ENCODE measurements around the gene GPSM1.

GPSM1 gene

DNA sequence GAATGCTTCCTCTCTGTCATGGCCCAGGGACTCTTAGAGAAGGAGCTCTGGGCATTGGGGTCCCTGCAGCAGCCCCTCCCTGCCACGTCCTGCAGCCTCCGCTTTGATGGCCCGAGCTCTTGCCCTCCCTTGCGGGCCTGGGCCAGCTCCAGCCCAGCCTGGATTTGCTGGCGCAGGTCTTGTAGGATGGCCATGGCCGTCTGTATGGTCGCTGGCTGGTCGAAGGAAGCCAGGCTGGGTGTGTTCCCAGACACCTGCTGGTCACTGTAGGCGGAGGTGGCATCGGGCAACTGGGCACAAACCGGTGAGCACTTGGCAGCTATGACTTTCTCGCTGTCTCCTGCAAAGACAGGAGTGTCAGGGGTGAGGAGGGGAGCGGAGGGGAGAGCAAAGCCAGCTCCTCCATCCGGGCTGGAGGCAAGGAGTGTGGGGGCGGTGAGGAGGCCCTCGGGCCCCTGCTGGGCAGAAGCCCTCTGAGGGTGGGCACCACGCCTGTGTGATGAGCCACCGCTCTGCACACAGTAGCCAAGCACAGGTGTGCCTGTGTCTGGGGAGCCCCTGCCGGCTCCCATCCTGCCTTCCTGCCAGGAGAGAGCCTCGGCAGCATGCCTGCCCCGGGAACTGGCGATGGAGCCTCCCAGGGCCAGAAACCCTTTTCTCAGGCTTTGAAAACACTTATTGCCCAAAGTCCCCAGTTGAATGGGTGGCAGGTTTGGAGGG lies 35.9 kb upstream of the GPSM1 start:
- DNase-seq = no peak

DNA sequence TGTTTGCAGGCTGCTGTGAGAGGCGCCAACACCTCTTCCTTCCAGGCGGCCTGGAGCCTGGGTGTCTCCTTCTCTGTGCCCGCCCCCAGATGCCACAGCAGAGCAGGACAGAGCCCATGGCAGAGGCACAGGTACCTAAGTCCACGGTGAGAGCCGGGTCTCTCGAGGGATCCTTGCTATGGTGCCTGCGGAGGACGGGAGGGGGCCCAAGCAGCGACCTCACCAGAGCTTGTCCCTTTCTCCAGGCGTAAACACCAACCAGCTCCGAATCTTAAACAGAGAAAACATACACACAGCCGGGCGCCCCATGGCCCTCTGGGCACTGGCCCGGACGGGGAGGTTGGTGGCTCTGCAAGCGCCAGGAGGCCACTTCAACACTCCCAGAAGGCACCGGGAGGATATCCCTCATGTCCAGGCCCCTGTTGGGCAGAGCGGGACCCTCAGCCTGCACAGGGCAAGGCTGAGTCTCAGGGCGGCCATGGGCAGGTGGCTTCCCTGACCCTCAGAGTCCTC lies 35.3 kb upstream of the GPSM1 start:
- DNase-seq = no peak

DNA sequence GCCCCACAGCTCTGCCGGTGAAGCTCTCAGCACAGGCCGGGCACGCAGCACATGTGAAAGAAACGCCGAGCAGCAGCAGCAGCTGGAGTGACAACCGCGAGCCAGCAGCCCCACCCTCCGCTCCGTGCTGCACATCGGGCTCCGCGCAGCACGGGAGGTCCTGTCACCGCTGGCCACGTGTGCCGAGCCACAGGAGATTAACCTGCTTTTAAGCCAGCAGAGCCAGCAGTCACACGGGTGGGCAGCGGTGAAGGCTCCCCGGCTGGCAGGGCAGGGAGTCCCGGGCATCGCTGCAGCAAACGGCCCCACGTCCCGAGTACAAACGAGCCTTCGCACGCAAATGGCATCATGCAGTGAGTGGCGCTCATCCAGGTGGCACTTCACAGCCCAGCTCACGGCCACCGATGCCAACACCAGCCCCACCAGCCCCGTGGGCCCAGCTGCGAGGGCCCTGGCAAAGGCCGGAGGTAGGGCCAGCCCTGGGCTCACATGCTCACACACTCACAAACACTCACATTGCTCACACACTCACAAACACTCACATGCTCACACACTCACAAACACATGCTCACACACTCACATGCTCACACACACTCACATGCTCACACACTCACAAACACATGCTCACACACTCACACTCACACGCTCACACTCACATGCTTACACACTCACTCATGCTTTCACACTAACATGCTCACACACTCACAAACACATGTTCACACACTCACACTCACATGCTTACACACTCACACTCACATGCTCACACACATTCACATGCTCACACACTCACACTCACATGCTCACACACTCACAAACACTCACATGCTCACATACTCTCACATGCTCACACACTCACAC lies 34.5 kb upstream of the GPSM1 start:
- DNase-seq = no peak

DNA sequence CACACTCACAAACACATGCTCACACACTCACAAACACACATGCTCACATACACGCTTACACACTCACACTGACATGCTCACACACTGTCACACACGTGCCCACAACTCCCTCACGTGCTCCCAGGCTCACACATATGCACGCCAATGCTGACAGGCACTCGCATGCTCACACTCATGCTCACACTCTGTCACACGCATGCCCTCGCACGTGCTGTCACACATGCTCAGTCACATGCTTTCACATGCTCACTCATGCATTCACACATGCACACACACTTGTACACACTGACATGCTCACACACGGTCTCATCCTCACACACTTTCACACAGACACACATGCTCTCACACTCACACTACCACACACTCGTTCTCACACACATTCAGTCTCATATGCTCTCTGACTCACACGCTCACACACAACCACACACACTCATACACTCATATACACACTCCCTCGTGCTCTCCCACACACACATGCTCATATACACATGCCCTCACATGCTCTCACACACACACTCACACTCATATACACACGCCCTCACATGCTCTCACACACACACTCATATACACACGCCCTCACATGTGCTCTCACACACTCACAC lies 33.8 kb upstream of the GPSM1 start:
- DNase-seq = no peak

DNA sequence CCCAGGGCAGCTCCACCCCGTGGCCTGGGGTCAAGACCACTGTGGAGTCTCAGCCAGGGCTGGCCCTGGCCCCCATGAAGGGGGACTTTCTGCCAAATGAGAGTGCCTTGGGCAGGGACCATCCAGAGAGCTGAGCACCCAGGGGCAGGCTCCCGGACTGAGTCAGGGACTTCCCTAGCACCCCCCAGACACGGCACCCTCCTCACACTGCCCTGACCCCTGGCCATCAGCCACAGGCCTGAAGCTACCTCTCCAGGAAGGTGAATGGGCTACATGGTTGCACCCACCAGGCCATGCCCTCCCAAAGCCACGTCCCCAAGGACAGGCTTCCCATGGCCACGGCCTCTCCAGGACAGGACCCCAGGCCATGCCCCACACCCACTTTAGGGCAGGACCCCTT lies 32.9 kb upstream of the GPSM1 start:
- no peak for DNase-seq

DNA sequence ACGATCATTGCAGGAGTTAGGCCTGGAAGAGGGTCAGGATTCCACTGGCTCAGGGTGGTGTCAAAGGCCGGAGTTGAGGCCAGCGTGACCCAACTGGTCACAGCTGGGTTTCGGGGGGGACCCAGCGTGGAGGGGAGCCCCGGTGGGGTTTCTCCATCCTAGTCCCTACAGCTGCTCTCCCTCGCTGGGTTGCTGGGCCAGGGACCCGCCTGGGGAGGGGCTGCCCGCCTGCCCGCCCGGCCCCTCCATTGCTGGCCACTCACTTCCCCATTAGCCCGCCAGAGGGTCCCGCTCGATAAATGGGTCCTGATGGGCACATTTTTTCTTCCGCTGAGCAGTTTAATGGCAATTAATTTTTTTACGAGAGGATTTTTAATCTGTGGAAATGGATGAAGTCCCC lies 32.3 kb upstream of the GPSM1 start:
- DNase-seq = no peak

DNA sequence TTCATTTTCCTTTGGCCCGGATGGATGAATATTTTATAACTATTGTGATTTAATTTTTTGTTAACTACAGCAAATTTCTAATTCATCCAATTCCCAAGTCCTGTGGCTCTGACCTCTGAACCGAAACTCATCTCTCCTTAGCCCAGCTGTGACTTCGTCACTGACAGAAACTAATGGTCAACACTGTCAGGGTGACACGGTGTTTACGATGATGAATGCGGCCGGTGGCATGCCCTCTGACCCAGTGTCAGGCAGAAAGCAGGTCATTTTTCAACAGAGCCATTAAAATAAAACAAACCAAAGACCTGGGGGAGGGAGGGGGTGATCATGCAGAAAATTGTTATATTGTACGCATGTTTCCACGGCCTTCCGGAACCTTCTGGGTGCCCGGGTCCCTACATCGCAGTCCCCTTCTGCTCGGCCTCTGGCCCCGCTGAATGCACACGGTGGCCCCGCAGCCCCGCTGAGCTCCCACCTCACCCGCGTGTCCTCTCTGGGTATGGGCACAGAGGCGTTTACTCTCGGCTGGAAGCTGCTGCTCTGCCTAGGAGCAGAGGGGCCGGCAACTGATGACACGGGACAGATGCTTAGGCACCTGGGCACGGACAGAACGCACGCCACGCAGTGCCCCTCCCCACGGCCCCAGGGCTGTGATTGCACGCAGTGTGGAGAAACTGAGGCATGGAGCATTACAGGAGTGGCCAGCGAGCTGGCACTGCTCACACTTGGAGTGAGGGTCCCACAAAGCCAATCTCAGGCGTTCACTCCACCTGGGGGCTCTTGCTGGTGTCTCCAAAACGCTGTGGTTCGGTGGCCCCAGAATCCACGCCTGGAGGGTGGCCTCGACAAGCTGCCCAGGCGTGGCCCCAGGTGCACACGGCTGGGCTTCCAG lies 31.6 kb upstream of the GPSM1 start:
- DNase-seq = no peak

DNA sequence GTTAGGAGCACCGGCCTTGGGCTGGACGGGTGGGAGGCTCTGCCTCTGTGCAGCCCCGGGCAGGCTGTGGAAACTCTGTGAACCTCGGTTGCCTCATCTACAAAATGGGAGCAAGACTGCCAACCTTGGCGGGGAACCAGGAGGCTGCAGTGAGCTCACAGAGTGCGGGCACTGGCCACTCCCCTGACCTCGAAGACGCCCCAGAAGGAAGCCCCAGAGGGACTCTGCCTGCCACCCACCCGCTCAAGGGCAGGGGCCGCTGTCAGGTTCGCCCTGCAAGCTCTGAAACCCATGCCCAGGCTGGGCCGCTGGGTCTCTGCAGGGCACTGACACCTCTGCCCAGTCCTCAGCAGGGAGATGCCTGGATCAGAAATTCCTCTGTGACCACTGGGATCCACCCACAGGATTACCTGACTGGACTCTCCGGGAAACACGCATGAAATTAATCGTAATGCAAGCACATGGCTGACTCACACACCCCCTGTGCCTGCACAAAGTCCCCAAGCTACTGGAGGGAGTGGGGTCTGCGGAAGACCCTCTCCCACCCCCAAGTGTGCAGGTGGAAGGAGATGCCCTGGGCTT lies 30.8 kb upstream of the GPSM1 start:
- DNase-seq = no peak

DNA sequence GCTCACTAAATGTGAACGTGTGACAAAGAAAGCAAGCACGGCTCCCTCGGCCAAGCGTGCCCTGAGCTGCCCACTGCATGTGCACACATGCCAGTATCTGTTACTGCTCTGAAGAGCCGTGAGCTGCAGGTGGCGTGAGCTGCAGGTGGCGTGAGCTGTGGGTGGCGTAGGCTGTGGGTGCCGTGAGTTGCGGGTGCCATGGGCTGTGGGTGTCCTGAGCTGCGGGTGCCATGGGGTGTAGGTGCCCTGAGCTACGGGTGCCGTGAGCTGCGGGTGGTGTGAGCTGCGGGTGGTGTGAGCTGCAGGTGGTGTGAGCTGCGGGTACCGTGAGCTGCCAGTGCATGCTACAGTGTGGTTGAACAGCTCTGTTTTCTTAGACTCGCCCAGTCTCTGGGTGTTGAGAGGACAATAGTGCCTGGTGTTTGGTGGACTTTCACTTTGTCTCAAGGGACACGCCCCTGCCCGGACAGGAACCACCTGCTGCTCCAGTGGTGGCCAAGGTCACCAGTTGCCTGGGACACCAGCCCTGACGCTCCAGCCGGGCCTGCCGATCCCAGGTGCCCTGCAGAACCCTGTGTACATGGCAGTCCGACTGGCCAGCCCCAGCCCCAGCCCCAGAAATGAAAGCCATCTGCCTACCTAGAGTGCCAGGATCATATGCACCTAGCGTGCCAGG lies 30.2 kb upstream of the GPSM1 start:
- DNase-seq = no peak

DNA sequence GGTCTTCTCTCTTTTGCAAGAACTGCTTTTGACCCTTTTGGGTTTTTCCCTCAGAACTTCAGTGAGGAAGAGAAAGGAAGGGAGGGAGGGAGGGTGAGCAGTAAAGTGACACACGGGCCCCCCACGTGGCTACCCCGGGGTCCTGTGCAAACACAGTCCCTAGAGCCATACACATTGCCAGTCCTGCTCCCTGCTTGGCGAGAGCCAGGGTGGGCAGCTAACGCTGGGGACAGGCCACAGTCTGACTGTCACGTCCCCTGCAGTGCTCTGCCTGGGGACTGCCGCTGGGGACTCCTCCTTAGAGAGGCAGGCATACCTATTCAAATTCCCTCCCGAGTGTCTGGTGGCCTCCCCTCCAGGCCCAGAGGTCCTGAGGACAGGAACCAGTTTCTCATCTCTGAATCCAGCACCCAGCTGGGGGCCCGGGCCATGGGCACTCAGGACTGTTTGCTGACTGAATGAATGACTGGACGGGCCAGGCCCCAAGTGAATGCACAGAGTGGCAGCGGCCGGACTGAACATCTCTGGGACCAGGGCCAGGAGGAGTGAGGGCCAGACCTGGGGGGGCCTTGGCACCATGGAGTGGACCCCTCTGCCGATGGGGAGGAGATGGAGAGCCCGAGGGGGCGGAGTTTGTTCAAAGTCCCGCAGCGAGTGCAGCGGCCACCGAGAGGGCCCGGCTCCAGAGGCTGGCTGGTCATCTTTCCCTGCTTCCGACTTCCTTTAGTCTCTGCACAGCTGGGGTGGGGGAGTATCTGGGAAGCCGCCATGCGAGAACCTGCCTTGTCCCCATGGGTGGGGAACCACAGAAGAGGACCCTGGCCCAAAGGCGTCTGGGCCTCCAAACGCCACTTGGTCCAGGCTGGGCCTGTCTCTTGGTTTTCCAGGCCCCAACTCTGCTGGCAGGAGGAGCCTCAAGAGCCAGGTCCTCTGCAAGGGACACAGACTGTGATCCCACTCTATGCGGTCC lies 29.3 kb upstream of the GPSM1 start:
- no peak for DNase-seq

DNA sequence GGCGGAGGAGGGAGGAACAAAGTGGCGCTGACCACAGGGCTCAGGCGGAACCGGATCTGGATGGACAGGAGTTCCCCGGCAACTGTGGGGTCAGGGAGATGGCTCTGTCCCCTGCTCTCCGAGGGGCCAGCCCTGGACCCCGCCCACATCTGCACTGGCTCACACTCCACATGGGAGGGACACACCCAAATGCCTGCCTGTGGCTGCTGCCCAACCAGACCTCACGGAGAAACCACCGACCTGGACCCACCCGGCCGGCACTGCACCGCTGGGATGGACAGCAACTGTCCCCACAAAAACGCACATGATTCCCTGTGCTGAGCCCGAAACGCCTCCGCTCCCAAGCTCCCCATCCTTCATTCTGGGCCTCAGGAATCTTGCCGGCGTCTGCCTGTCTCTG lies 28.2 kb upstream of the GPSM1 start:
- DNase-seq = no peak

DNA sequence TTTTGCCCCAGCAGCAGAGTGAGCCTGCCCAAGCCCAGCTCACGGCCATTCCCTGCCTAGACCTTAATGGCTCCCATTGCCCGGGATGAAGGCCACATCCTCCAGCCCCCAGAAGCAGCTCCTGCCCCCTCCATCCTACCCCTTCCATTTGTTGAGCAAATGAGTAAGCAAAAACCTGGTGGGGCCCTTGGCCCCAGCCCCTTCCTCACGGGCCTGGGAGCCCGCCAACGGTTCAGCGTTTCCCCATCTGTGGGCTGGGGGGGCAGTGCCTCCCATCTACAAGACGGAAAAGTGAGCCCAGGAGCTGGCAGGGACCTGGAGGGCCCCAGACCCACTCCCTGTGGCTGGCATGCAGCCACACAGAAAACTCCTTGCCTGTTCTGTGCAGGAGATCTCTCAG lies 27.8 kb upstream of the GPSM1 start:
- no peak for DNase-seq

DNA sequence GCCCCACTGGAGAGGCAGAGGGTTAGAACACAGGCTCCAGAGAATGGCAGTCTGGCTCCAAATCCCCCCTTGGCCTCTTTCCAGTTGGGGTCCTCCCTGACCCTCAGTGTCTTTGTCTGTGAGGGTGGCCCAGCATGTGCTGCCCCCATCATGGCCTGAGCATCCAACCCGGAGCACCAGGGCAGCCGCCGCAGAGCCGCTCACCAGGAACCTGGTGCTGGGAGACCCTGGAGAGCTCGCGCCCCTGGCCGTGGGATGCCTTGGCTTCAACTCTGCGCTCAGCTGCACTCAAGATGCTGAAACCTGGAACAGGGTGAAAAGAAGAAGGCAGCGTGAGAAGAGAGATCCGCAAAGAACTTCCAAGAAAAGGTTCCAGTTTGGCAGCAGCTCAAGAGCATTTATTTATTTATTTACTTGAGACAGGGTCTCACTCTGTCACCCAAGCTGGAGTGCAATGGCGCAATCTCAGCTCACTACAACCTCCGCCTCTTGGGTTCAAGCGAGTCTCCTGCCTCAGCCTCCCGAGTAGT lies 27.3 kb upstream of the GPSM1 start:
- DNase-seq = no peak

DNA sequence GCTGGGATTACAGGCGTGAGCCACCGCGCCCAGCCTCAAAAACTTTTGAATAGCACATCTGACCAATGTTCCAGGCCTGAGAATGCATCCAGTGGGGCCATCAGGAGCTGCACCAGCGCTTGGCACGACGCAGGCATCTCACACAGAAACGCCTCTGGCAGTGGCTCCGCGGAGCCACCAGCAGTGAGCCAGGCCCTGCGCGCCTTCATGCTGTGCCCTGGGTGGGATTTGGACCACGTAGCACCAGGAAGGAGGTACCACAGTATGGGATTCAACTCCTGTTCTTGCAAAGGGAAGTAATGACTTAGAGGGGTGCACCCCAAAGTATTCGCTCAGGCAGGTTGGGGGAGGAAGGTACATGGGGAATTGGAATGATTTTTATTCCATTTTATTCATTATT lies 26.5 kb upstream of the GPSM1 start:
- no peak for DNase-seq

DNA sequence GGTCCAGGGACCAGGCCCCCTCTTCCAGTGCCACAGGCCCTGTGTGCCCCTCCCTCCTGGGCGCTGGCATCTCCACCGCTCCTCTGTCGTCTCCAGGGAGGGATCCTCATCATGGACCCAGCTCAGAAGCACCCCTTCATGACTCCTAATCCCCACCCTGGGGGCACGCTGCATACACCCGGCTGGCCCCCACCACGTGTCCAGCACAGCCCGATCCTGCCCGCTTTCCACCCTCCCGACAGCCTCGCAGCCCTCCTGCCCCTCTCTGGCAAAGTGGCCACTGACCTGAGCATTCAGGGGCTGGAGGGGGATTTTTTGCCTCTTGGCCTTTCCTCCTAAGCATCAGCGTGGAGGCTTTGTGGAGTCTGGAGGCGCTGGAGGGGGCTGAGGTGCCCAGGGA lies 24.8 kb upstream of the GPSM1 start:
- no peak for DNase-seq

DNA sequence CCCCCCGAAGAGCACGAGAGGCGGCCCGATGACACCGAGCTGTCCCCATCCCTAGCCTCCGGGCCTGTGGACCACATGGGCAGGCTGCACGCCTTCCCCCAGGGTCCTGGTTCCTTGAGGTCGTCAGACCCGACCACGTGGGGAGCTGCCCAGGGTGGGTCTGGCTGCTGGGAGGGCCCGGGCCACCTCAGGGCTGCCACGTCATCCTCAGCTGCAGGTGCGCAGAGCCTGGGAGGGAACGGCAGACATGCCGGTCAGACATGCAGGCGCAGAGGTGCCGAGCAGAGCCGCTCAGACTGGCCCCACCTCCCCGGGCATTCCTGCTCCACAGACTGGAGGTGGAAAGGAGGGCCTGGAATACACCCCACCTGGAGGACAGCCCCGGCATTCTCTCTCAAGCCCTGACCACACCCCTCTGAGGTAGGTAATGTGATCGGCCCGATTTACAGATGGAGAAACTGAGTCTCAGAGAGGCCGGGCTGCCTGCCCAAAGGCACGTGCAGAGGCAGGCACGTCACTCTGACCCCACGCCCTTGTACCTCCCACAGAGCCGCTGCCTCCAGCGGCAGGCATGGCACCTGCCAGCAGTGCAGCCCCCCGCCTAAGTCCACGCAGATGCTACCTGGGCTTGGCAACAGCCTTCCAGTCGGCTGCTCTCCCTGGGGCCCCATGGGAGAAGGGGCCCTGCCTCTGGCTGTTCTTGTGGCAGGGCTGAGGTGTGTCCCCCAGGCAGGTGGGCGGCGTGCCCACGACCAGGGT lies 24.1 kb upstream of the GPSM1 start:
- DNase-seq = no peak

DNA sequence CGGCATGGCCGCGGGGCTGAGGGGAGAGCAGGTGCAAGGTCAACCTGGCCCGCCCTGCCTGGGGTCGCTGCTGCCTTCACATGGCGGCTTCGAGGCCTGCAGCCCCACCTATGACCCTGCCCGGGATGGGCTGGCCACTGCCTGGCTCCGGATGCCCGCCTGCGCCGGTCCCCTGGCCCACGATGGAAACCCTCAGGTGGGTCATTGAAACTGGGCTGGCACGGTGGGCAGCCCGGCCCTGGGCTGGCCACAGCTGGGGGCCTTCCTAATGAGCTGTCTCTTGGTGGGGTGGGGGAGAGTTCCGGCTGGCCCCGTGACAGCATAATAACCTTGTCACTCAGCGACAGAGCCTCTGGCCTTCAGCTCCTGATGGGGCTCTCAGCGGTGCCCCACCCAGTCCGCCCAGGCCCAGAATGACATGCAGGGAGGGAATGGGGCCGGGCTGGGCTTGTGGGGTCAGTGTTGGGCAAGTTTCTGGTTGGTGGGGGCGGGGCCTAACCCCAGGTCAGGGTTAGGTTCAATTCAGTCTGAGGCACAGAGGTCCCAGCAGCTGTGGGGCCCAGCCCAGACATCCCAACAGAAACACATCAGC lies 23.4 kb upstream of the GPSM1 start, which contains the start of gene CCDC187:
Gene CCDC187, minus strand, starts transcription at position 270 of the 592 bp plus-strand sequence. Its CDS starts 264 bp downstream, at position 6.
- DNase-seq = no peak

DNA sequence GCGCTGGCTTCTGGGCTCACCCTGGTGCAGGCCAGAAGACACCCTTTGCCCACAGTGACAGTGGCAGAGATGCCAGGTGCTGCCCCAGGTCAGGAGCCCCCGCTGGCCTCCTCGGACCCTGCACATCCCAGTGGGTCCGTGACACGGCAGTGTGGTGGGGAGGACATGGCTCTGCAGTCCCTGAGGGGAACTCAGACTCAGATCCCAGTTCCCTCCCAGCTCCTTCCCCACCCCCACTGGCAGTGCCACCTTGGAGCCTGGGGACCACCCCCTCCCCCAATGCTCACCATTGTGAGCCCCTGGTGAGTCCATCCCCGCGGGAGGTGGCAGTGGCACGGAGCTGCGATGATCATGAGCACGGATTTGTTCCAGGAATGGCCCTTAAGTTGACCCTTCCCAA lies 22.9 kb upstream of the GPSM1 start:
- no peak for DNase-seq

DNA sequence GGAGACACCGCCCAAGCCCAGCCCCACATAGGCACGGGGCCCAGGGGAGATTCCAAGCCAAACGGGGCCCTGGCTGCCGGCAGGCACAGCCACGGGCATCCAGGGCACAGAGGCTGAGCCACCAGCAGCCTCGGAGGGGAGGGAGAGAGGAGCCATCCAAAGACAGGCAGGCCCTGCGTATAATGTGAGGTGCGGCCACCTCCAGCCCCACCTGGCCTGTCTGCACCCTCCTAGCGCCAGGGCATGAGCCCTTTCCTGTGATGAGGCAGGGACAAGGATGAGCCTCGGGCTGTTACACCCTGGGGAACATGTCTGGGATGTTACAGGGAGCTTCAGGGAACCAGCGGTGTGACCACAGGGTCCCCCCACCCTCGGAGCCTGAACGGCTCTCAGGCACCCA lies 22.4 kb upstream of the GPSM1 start:
- DNase-seq = no peak

Data from CD4-positive, alpha-beta T cell treated with Interleukin-15 for 1 hour (primary cell).